NOMO-1 (cell line): ENCODE measurements around the gene SDHAF3.

Experiments used
- DNase-seq, 2 experiments: peaks; one replicate each; lab custom pipeline; 2025; ENCODE audit not compliant: unreplicated experiment in 2 of 2; lab: John Stamatoyannopoulos, UW

Gene SDHAF3

GRCh38 chr7:97203957-97204356 lies 86.5 kb downstream of the SDHAF3 start:
- no peak for DNase-seq

DNA sequence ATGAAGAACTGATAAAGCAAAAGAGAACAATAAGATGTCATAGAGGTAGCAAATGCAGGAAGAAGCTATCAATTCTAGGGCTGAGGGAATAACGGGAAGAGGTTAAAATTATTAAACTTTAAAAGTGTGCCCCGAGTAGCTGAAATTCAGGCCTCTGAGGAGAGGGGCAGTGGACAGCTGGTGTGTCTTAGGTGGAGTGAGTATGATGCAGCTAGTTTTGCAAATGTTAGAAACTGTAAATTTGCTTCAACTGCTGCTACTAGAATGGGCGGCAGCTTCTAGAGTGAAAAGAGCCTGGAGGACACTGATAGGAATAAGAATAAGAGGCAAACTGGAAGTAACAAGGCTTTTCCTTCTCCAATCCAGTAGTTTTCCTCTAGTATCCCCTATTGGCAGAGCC lies 87.3 kb downstream of the SDHAF3 start:
- DNase-seq = no peak

DNA sequence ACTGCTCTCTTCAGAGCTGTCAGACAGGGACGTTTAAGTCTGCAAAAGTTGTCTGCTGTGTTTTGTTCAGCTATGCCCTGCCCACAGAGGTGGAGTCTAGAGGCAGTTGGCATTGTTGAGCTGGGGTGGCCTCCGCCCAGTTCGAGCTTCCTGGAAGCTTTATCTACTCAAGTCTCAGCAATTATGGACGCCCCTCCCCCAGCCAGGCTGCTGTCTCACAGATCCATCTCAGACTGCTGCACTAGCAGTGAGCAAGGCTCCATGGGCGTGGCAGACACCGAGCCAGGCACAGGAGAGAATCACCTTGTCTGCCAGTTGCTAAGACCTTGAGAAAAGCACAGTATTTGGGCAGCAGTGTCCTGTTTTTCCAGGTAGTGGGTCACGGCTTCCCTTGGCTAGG lies 98.1 kb downstream of the SDHAF3 start:
- no peak for DNase-seq

DNA sequence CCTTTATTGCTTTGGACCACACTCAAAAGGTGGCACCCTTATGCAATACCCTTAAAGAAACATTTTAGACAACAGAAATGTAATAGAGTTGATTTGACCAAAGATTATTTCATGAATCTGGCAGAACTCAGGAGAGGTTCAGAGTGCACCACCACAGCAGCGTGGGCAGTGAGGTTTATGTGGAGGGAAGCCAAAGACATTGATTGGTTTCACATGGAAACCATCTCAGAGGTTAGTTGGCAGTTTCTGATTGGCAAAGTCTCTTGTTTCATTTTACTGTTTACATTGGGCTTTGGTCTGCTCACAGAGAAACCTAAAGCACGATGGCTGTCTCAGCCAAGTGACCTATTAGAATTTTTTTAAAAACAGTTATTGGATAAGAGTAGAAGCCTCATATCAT lies 101.3 kb downstream of the SDHAF3 start:
- no peak for DNase-seq

- DNase-seq = no peak
These were observed 101.7 kb downstream of the SDHAF3 start for GRCh38 chr7:97219237-97219636.

- DNase-seq = no peak
These were observed 106.8 kb downstream of the SDHAF3 start for GRCh38 chr7:97224316-97224715.

DNA sequence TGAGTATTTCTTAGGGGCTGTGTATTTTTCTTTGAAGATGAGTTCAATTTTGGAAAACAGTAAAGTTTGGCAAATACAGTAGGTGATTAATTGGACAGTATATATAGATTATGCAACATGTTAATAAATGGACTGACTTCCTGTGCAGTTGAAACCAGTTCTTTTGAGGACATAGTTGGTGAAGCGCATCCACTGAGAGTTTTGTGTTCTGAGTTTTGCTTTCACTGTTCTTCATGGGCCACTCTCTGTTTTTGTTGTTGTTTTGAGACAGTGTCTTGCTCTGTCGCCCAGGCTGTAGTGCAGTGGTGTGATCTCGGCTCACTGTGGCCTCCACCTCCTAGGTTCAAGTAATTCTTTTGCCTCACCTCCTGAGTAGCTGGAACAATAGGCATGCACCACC lies 109.0 kb downstream of the SDHAF3 start:
- DNase-seq = no peak
